ENCODE data around the gene INSRR.

DNA sequence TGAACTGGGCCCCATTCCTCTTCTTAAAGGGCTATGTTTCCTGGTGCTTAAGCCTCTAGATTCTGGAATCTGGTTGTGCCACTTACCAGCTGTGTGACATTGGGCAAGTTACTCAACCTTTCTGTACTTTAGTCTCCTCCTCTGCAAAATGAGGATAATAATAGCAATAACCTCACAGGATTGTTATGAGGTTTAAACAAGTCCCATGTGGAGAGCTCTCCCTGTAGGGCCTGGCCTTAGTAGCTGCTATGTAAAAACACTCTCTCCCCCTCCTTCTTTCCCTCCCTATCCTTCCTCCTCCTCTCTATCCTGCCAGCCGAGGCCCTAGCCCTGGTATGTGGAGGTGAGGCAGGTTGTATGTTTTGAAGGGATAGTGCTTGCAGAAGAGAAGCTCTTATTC, 26.4 kb upstream of the INSRR start:
- TF ChIP-seq, protein P1, sequence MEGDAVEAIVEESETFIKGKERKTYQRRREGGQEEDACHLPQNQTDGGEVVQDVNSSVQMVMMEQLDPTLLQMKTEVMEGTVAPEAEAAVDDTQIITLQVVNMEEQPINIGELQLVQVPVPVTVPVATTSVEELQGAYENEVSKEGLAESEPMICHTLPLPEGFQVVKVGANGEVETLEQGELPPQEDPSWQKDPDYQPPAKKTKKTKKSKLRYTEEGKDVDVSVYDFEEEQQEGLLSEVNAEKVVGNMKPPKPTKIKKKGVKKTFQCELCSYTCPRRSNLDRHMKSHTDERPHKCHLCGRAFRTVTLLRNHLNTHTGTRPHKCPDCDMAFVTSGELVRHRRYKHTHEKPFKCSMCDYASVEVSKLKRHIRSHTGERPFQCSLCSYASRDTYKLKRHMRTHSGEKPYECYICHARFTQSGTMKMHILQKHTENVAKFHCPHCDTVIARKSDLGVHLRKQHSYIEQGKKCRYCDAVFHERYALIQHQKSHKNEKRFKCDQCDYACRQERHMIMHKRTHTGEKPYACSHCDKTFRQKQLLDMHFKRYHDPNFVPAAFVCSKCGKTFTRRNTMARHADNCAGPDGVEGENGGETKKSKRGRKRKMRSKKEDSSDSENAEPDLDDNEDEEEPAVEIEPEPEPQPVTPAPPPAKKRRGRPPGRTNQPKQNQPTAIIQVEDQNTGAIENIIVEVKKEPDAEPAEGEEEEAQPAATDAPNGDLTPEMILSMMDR (IDR thresholded peaks at IDR 0.05) = no peak
- TF ChIP-seq EP300 (IDR thresholded peaks at IDR 0.05) = no peak
- TF ChIP-seq POLR2A (IDR thresholded peaks at IDR 0.05) = no peak
